T47D (cell line): ENCODE measurements around the gene MAGED4B.
"Not testable (repeated sequence)": the region's sequence is repeated elsewhere in the genome, so short reads cannot be mapped to it uniquely, and the experiment has no call there.

Source experiments
- DNase-seq, 2 experiments: peaks; one replicate each; pipeline versions ENCODE4 v3.0.0 to v3.0.0-alpha.2; 2011 to 2012; ENCODE audit warnings: low read depth in 1 of 2, low spot score in 1 of 2
- JUND ChIP-seq: IDR thresholded peaks from 2 replicates; pipeline ENCODE4 v1.6.1; 2012; ENCODE audit warnings: low read depth
- in situ Hi-C: cut with HindIII; loops from 2 replicates; pipeline ENCODE4 v1.10.0; 2016; ENCODE audit warnings: low sequenced_read_pairs, low pct_unique_long_range_greater_than_20kb

The MAGED4B gene, protein sequence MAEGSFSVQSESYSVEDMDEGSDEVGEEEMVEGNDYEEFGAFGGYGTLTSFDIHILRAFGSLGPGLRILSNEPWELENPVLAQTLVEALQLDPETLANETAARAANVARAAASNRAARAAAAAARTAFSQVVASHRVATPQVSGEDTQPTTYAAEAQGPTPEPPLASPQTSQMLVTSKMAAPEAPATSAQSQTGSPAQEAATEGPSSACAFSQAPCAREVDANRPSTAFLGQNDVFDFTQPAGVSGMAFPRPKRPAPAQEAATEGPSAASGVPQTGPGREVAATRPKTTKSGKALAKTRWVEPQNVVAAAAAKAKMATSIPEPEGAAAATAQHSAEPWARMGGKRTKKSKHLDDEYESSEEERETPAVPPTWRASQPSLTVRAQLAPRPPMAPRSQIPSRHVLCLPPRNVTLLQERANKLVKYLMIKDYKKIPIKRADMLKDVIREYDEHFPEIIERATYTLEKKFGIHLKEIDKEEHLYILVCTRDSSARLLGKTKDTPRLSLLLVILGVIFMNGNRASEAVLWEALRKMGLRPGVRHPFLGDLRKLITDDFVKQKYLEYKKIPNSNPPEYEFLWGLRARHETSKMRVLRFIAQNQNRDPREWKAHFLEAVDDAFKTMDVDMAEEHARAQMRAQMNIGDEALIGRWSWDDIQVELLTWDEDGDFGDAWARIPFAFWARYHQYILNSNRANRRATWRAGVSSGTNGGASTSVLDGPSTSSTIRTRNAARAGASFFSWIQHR

DNA sequence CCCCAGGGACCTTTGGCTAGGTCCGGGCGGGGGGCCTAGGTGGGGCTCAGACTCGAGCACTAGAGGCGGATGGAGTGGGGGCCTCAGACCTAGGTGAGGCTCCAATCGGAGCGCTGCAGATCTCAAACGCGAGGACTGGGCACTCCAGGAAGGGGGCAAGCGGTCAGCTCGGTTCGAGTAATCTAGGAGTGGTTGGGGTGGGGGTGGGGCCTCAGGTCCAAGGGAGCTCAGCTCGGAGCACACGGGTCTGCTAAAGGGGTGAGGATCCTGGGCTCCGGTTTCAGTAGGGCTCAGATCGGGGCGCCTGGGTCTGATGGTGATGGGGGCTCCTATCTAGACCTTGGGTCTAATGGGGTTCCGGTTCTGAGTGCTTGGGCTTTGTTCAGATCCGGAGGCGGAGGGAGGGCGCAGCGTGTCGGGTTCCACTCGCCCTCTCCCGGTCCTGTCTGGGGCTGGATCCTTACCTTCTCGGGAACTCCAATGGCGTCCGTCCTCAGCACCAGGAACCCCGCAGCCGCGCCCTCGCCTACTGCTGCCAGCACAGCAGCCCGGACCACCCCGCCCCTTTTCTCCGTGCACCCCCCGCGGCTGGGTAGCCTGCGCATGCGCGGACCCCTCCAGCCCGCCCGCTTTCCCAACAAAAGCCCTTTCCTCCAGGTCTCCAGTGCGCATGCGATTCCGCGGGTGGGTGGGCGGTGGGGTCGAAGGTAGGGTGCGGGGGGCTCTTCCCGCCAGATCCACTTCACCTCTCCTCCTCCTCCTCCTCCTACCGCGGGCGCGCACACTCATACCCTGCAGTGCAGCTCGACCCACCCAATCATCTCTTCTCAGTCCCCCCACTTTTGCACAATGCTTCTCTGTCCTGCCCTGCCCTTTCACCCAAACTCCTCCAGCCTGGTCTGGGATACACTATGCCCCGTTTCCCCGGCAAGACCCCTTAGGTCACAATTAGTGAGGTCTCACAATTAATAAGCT is at the start of gene MAGED4B:
Gene MAGED4B, minus strand, starts transcription at position 518 of the 975 bp plus-strand sequence. CDS start 1,011 bp downstream, outside the sequence.
- in situ Hi-C loops, DNase-seq: not testable (repeated sequence)

DNA sequence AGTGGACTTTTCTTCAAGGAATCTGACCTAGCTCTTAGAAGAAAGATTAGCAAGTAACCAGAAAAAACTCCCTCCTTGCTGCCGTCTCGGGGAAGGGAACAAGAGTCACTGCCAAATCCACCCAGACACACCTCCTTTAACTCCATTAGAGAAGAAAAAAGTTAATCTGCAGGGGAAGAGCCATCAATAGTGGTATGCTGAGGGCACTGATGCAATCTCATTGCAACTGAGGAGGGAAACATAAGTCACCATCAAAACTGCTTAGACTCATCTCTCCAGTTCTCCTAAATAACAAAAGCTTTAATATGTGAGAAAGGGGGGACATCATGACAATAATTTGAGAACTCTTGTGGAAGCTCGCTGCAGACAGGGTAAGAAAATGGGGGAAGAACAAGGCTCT is 49.3 kb upstream of the MAGED4B start:
- no peak for TF ChIP-seq JUND
- in situ Hi-C loops, result no loop called here
- DNase-seq, result no peak

DNA sequence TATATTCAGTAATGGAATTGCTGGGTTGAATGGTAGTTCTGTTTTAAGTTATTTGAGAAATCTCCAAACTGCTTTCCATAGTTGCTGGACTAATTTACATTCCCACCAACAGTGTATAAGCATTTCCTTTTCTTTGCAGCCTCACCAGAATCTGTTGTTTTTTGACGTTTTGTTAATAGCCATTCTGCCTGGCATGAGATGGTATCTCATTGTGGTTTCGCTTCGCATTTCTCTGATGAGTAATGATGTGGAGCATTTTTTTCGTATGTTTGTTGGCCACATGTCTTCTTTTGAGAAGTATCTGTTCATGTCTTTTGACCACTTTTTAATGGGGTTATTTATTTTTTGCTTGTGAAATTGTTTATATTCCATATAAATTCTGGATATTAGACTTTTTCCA is 13.6 kb upstream of the MAGED4B start:
- no peak for DNase-seq
- in situ Hi-C loops, result no loop called here

DNA sequence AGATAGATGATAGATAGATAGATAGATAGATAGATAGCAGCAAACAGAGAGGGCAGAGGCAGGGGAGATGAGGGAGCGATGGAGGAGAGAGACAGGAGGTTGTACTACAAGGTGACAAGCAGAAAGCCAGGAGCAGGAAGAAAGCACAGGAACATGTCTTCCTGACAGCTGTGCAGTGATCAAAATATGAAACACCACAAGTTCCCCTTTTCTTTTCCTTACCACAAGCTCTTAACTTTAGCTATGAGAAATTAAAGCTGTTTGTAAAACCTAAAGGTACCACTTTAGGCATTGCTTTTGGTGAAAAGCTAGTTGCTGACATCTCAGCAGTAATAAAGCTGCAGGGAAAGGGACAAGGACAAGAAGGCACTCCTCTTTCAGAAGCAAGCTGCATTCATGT is 9.1 kb upstream of the MAGED4B start:
- in situ Hi-C loops, result no loop called here
- no peak for TF ChIP-seq JUND

More for the DNA sequence above, 13.6 kb upstream of the MAGED4B start:
- no peak for TF ChIP-seq JUND

DNA sequence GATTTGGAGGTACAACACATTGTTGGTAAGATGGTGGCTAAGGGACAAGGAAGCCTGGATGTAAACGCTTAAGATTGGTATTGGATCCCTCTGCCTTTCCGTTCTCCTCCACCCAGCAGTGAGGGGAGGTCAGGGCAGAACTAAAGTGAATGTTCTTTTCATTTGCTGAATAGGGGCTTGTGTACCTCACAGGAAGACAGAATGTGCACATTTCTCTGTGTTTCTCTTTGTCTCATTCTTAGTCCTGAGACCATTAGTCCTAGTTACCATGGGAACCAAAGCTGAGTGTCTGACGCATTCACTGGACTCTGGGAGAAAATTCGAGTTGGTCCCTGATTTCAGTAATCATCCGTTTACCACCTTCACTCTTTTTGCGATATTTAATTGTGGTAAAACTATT is 26.7 kb downstream of the MAGED4B start:
- in situ Hi-C loops, DNase-seq: not testable (repeated sequence)

More for the DNA sequence above, 9.1 kb upstream of the MAGED4B start:
- DNase-seq, result no peak

DNA sequence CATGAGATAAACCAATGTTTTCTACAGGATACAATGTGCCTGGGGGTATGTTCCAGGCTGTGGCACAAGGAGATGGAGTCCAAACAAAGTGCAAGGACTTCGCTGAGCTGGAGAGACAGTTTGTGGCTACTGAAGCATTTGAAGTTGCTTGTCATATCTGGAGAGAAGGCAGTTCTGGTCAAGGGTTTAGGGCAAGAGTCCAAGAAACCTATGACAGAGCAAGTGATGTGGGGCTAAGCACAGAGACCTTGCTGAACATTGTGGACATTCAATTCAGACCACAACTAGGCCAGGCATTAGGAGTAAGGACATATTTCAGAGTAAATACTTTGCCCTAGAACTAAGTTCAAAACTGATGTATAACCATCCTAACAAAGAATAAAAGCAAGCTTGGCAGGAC is 34.8 kb downstream of the MAGED4B start:
- no peak for TF ChIP-seq JUND
- in situ Hi-C loops, result no loop called here
- DNase-seq, result no peak

DNA sequence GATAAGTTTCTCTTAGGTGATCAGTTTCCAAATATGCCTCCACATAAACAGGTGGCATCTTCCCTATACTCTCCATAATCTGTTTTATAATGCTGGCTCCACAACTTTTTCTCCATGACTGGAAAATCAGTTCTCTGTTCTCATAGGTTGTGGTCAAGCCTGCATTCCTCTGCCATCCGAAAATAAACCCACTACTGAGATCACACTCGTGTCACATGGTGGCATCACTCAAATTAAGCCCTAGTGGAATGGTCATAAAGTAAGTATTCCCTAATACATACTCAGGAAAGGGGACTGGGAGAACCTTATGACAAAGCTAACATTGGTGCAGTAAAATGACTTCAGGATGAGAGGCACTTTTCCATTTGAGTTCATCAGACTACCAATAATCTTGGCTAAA is 37.6 kb downstream of the MAGED4B start:
- no peak for DNase-seq
- in situ Hi-C loops, result no loop called here
- TF ChIP-seq JUND, result no peak

DNA sequence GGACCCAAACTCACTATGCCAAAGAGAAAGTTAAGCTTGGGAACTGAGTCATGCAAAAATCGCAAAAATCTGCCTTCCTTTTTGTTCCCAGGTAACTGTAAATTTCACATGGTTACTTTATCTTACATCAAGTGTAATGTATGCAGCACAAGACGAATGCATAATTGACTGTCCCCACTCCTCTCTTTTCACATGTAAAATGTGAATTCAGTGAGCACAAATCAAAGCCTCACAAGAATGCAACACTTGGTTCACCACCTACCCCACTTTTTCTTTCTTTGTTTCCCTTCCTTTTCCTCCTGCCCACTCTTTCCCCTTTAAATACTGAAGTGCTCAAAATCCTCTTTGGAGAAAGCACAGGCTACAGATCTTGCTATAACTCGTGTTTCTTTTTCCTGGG is 53.2 kb downstream of the MAGED4B start:
- DNase-seq, result no peak
- TF ChIP-seq JUND, result no peak
- in situ Hi-C loops, result no loop called here
